ENCODE results near the gene TFF2. TPM values are rescaled to one million over a fixed set of nuclear protein-coding genes. Genes with fewer than 3 reads are reported as not detected.

TFF2 gene
- total RNA-seq, 1 donor = not detected

DNA sequence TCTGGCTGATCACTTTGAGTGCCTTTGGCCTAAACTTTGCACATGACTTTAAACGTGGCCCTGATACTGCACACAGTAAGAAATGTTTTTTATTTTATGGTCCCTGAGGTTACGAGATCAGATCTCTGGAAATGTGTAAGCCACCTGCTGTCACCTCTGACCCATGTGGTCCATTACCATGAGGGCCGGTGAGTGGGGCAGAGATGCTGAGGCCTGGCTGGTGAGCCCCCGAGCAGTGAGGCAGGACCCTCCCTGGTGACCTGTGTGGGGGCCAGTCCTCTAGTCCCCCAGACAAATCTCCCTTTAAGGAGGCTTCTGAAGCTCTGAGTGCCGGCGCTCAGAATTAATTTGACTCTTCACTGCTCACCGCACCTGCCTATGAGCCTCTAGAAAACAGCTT, 48.0 kb downstream of the TFF2 start:
- no peak overlapping the region for H2AFZ ChIP-seq (ENCODE audit: low read length)

DNA sequence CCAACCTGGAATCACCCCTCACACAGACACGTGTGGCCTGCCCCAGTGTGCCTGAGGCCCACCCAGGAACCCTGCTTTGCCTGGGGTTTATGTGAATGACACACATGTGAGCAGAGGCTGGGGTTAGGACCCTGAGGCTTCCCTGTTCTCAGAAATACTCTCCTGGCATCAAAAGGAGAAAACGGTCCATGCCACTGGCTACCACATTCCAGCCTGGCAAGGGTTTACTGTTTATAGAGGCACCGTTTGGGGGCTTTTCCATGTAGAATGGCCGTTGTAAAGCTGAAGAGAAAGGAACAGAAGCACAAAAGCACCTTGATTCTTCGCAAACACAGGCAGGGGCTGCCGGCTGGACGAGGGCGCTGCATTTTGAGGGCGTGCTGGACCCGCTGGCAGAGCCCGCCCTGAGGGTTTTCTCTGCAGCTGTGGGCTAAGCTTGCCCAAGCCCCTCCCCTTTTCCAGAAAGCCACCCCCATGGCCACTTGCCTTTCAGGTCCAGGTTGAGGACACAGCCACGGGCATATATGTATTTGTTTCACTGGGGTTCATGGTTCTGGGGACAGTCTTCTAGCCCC, 48.6 kb downstream of the TFF2 start:
- no peaks in the 10 kb centered on the region for H3K4me1 ChIP-seq (ENCODE audit: insufficient read depth, low read length)
- H3K4me3 ChIP-seq (ENCODE audit: insufficient read depth, low read length) = no peak overlapping the region
- H3K27me3 ChIP-seq (ENCODE audit: insufficient read depth, low read length) = peaks cover 5% of the 10 kb centered on the region
- no peaks in the 10 kb centered on the region for H3K79me2 ChIP-seq (ENCODE audit: insufficient read depth, low read length)
- H3K27ac ChIP-seq (ENCODE audit: low read depth, low read length) = no peak overlapping the region
- no peaks in the 10 kb centered on the region for H3K36me3 ChIP-seq (ENCODE audit: insufficient read depth, low read length)
- no peaks in the 10 kb centered on the region for H4K20me1 ChIP-seq (ENCODE audit: insufficient read depth, low read length)
- peak; percentile 76 for DNase-seq (ENCODE audit: insufficient read length, low spot score, missing footprints)
- H3K9me3 ChIP-seq (ENCODE audit: low read depth, low read length) = no peaks in the 10 kb centered on the region
- no peak overlapping the region for H2AFZ ChIP-seq (ENCODE audit: low read length)
- TF ChIP-seq, protein P1, sequence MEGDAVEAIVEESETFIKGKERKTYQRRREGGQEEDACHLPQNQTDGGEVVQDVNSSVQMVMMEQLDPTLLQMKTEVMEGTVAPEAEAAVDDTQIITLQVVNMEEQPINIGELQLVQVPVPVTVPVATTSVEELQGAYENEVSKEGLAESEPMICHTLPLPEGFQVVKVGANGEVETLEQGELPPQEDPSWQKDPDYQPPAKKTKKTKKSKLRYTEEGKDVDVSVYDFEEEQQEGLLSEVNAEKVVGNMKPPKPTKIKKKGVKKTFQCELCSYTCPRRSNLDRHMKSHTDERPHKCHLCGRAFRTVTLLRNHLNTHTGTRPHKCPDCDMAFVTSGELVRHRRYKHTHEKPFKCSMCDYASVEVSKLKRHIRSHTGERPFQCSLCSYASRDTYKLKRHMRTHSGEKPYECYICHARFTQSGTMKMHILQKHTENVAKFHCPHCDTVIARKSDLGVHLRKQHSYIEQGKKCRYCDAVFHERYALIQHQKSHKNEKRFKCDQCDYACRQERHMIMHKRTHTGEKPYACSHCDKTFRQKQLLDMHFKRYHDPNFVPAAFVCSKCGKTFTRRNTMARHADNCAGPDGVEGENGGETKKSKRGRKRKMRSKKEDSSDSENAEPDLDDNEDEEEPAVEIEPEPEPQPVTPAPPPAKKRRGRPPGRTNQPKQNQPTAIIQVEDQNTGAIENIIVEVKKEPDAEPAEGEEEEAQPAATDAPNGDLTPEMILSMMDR (IDR thresholded peaks at IDR 0.05; ENCODE audit: extremely low read depth, low read depth, low read length) = no peak
- H3K4me2 ChIP-seq (ENCODE audit: insufficient read depth, low read length) = no peak overlapping the region

More for the DNA sequence above, 48.0 kb downstream of the TFF2 start:
- H3K9me3 ChIP-seq (ENCODE audit: low read depth, low read length) = no peaks in the 10 kb centered on the region
- TF ChIP-seq, protein P1 (IDR thresholded peaks at IDR 0.05; ENCODE audit: extremely low read depth, low read depth, low read length) = no peak
- no peak overlapping the region for H3K27ac ChIP-seq (ENCODE audit: low read depth, low read length)
- H3K79me2 ChIP-seq (ENCODE audit: insufficient read depth, low read length) = no peaks in the 10 kb centered on the region
- H3K4me1 ChIP-seq (ENCODE audit: insufficient read depth, low read length) = no peaks in the 10 kb centered on the region
- no peak overlapping the region for H3K4me2 ChIP-seq (ENCODE audit: insufficient read depth, low read length)
- H3K27me3 ChIP-seq (ENCODE audit: insufficient read depth, low read length) = peaks cover 5% of the 10 kb centered on the region
- H3K36me3 ChIP-seq (ENCODE audit: insufficient read depth, low read length) = no peaks in the 10 kb centered on the region
- no peak overlapping the region for H3K4me3 ChIP-seq (ENCODE audit: insufficient read depth, low read length)
- H4K20me1 ChIP-seq (ENCODE audit: insufficient read depth, low read length) = no peaks in the 10 kb centered on the region
- DNase-seq (ENCODE audit: insufficient read length, low spot score, missing footprints) = peak; percentile 39

DNA sequence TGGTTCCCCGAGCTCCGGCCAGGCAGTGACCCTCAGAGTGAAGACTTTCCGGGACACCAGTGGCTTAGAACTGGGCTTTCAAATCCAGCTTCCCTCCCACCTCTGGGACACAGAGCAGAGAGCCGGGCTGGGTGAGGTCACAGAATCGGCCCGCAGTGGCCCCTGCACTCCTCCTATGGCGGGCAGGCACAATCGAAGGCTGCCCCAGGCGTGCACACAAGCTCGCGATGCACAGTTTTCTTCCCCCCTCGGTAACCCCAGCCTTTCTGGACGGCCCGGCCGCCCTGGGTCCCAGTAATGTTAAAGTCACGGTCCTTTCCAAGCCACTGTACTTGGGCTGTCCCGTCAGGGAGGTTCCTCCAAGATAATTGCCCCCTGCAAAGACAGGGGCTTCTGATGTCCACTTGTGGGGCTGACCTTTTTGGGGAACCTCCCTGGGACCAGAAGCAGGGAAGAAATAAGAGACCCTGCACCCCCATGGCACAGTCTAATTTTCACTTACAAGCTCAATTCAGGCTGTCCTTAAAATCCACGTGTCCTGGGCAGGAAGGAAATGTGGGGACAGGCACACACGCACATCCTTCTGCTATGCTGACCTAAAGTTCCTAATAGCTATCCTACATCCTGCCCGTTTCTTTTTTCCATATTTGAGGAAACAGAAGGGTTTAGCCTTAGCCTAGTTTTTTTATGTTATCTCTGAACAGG, 49.3 kb downstream of the TFF2 start:
- H3K79me2 ChIP-seq (ENCODE audit: insufficient read depth, low read length) = no peaks in the 10 kb centered on the region
- TF ChIP-seq, protein P1 (IDR thresholded peaks at IDR 0.05; ENCODE audit: extremely low read depth, low read depth, low read length) = no peak
- no peak overlapping the region for H2AFZ ChIP-seq (ENCODE audit: low read length)
- H3K9me3 ChIP-seq (ENCODE audit: low read depth, low read length) = no peaks in the 10 kb centered on the region
- peaks cover 5% of the 10 kb centered on the region for H3K27me3 ChIP-seq (ENCODE audit: insufficient read depth, low read length)
- DNase-seq (ENCODE audit: insufficient read length, low spot score, missing footprints) = peak; percentile 68
- H3K27ac ChIP-seq (ENCODE audit: low read depth, low read length) = no peak overlapping the region
- H4K20me1 ChIP-seq (ENCODE audit: insufficient read depth, low read length) = no peaks in the 10 kb centered on the region
- H3K4me3 ChIP-seq (ENCODE audit: insufficient read depth, low read length) = no peak overlapping the region
- no peak overlapping the region for H3K4me2 ChIP-seq (ENCODE audit: insufficient read depth, low read length)
- H3K36me3 ChIP-seq (ENCODE audit: insufficient read depth, low read length) = no peaks in the 10 kb centered on the region
- H3K4me1 ChIP-seq (ENCODE audit: insufficient read depth, low read length) = no peaks in the 10 kb centered on the region

DNA sequence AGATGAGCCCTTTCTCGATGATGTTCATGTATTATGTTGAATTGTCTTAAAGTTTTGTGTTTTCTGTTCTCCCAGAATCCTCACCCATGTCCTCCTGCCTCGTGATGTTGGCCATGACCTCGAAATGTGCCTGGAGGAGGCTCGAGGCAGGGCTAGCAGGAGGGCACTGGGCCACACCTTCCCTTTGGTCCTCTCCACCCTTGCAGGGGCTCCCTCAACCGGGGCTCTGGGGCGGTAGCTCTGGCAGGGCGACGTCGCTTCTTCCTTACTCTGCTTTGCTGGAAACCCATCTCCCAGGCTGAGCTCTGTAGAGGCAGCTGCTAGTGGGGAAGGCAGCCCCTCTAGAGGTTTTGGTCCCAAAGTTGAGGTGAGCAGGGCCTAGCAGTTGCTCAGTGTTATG, 49.8 kb downstream of the TFF2 start:
- Histone ChIP-seq H3K4me2 (ENCODE audit: insufficient read depth, low read length) (no peak overlapping the region), H3K4me3 (ENCODE audit: insufficient read depth, low read length) (no peak overlapping the region), H3K36me3 (ENCODE audit: insufficient read depth, low read length) (no peaks in the 10 kb centered on the region), H3K9me3 (ENCODE audit: low read depth, low read length) (no peaks in the 10 kb centered on the region), H4K20me1 (ENCODE audit: insufficient read depth, low read length) (no peaks in the 10 kb centered on the region), H3K79me2 (ENCODE audit: insufficient read depth, low read length) (no peaks in the 10 kb centered on the region), H2AFZ (ENCODE audit: low read length) (no peak overlapping the region), H3K27me3 (ENCODE audit: insufficient read depth, low read length) (peaks cover 5% of the 10 kb centered on the region), H3K4me1 (ENCODE audit: insufficient read depth, low read length) (no peaks in the 10 kb centered on the region), H3K27ac (ENCODE audit: low read depth, low read length) (no peak overlapping the region)
- TF ChIP-seq, protein P1 (IDR thresholded peaks at IDR 0.05; ENCODE audit: extremely low read depth, low read depth, low read length) = no peak
- peak; percentile 38 for DNase-seq (ENCODE audit: insufficient read length, low spot score, missing footprints)
